B cell (primary cell): Measurements from ENCODE around the gene ZMYND10.

Experiments used
- CTCF ChIP-seq: fragments of 200-600 bp; IDR thresholded peaks from one replicate; pipeline ENCODE4 v1.8.0; 2022; ENCODE audit warnings: antibody characterized with exemption, mild to moderate bottlenecking
- EZH2 ChIP-seq: IDR thresholded peaks from 2 replicates; pipeline ENCODE4 v1.6.1; 2012; ENCODE audit warnings: borderline replicate concordance, low read depth, mild to moderate bottlenecking, moderate library complexity, low read length; ENCODE audit not compliant: insufficient read depth, poor library complexity, severe bottlenecking

GRCh38 chr3:50325113-50325480 lies 20.4 kb downstream of the ZMYND10 start:
- TF ChIP-seq CTCF (no peak), EZH2 (no peak)
